Keratinocyte (primary cell): Measurements from ENCODE around the gene EPHA2. TPM values are rescaled to one million over a fixed set of nuclear protein-coding genes. Genes with fewer than 3 reads are reported as not detected.

Experiments used
- DNase-seq: peaks from one replicate; pipeline ENCODE4 v3.0.0-alpha.2; 2011; ENCODE audit warnings: low read depth, missing footprints, low spot score
- FAIRE-seq: peaks from 2 replicates; lab custom pipeline; 2011; peaks lifted over from hg19 to GRCh38; lab: Jason Lieb, UNC
- H2AFZ ChIP-seq: 2 replicates; pipeline ENCODE4 v1.6.0; 2012; ENCODE audit warnings: low read length, control low read depth, inconsistent platforms; ENCODE audit not compliant: control insufficient read depth
- H3K27ac ChIP-seq: 2 replicates; pipeline ENCODE4 v1.5.1; 2011; ENCODE audit warnings: low read length; ENCODE audit not compliant: control insufficient read depth, insufficient read depth
- H3K27me3 ChIP-seq: 3 replicates; pipeline ENCODE4 v1.6.0; 2011; ENCODE audit warnings: low read length; ENCODE audit not compliant: control insufficient read depth, insufficient read depth; ENCODE audit errors: extremely low read depth
- H3K36me3 ChIP-seq, 2 experiments: 2 replicates in 1 of 2; 3 replicates in 1 of 2; pipeline ENCODE4 v1.5.1; 2011; ENCODE audit warnings: low read length in 2 of 2, mild to moderate bottlenecking in 1 of 2; ENCODE audit not compliant: control insufficient read depth in 2 of 2, insufficient read depth in 2 of 2; ENCODE audit errors: extremely low read depth in 1 of 2
- H3K4me1 ChIP-seq: 3 replicates; pipeline ENCODE4 v1.5.1; 2011; ENCODE audit warnings: low read length; ENCODE audit not compliant: control insufficient read depth, insufficient read depth; ENCODE audit errors: extremely low read depth
- H3K4me2 ChIP-seq: 3 replicates; pipeline ENCODE4 v1.6.0; 2011; ENCODE audit warnings: low read depth, low read length; ENCODE audit not compliant: control insufficient read depth, insufficient read depth; ENCODE audit errors: extremely low read depth
- H3K4me3 ChIP-seq, 3 experiments: fragments of 200-600 bp in 1 of 3; sonication (generic) in 1 of 3; 2 replicates in 2 of 3; 3 replicates in 1 of 3; pipeline ENCODE4 v1.5.1; 2011 to 2016; ENCODE audit warnings: low read length in 3 of 3, mild to moderate bottlenecking in 3 of 3, control low read depth in 2 of 3, inconsistent platforms in 1 of 3, low read depth in 1 of 3, mixed read lengths in 1 of 3, mixed run types in 1 of 3, moderate library complexity in 1 of 3; ENCODE audit not compliant: control insufficient read depth in 2 of 3, insufficient read depth in 2 of 3; ENCODE audit errors: extremely low read depth in 1 of 3
- H3K79me2 ChIP-seq: 2 replicates; pipeline ENCODE4 v1.6.0; 2012; ENCODE audit warnings: low read length; ENCODE audit not compliant: control insufficient read depth, insufficient read depth
- H3K9ac ChIP-seq: 3 replicates; pipeline ENCODE4 v1.6.0; 2011; ENCODE audit warnings: low read length; ENCODE audit not compliant: control insufficient read depth, insufficient read depth; ENCODE audit errors: extremely low read depth
- H3K9me1 ChIP-seq: 3 replicates; pipeline ENCODE4 v1.6.0; 2011; ENCODE audit warnings: low read length; ENCODE audit not compliant: control insufficient read depth, insufficient read depth; ENCODE audit errors: extremely low read depth
- H3K9me3 ChIP-seq: 2 replicates; pipeline ENCODE4 v1.5.1; 2012; ENCODE audit warnings: low read depth, low read length; ENCODE audit not compliant: control insufficient read depth
- H4K20me1 ChIP-seq: 3 replicates; pipeline ENCODE4 v1.6.0; 2011; ENCODE audit warnings: low read length; ENCODE audit not compliant: control insufficient read depth, insufficient read depth; ENCODE audit errors: extremely low read depth
- EZH2 ChIP-seq: IDR thresholded peaks from one replicate; pipeline ENCODE4 v1.6.1; 2012; ENCODE audit warnings: inconsistent platforms, mild to moderate bottlenecking, low read length, moderate library complexity
- dilution Hi-C: fragments of 300-500 bp; cut with MboI; formaldehyde crosslinking; loops from one replicate; pipeline ENCODE4 v1.7.0; 2020; ENCODE audit warnings: low sequenced_read_pairs; ENCODE audit not compliant: extremely low pct_ligation_motif_present
- polyA plus RNA-seq, 5 experiments: library from polyadenylated mRNA; depleted of rRNA in 3 of 5; stranded (reverse) in 3 of 5; stranded (forward) in 1 of 5; unstranded in 1 of 5; fragments of >200 nt; gene quantifications; 1 replicate in 1 of 5; 2 replicates in 3 of 5; 3 replicates in 1 of 5; pipeline versions ENCODE4 v1.2.1 to v1.2.3, GENCODE V29; 2011 to 2012; ENCODE audit warnings: missing spikeins in 2 of 5, low read depth in 1 of 5, low replicate concordance in 1 of 5
- TF ChIP-seq, protein P1 (sequence below), 3 experiments: IDR thresholded peaks in 1 of 3; conservative IDR thresholded peaks in 1 of 3; optimal IDR thresholded peaks in 1 of 3; 2 replicates in 2 of 3; 3 replicates in 1 of 3; pipeline versions ENCODE3 to v1.5.1; 2011; ENCODE audit warnings: low read length in 3 of 3, mild to moderate bottlenecking in 3 of 3, moderate library complexity in 2 of 3, control low read depth in 1 of 3, inconsistent platforms in 1 of 3; ENCODE audit not compliant: insufficient read depth in 2 of 3; ENCODE audit errors: extremely low read depth in 1 of 3

EPHA2 gene
- polyA plus RNA-seq, 1 donor (not counting 4 experiments of a cell fraction or from before 2014, with no cell fraction given): 55.6 TPM

- dilution Hi-C loops: no loop called here
- TF ChIP-seq EZH2: no peak
- TF ChIP-seq, protein P1, sequence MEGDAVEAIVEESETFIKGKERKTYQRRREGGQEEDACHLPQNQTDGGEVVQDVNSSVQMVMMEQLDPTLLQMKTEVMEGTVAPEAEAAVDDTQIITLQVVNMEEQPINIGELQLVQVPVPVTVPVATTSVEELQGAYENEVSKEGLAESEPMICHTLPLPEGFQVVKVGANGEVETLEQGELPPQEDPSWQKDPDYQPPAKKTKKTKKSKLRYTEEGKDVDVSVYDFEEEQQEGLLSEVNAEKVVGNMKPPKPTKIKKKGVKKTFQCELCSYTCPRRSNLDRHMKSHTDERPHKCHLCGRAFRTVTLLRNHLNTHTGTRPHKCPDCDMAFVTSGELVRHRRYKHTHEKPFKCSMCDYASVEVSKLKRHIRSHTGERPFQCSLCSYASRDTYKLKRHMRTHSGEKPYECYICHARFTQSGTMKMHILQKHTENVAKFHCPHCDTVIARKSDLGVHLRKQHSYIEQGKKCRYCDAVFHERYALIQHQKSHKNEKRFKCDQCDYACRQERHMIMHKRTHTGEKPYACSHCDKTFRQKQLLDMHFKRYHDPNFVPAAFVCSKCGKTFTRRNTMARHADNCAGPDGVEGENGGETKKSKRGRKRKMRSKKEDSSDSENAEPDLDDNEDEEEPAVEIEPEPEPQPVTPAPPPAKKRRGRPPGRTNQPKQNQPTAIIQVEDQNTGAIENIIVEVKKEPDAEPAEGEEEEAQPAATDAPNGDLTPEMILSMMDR (optimal IDR thresholded peaks at IDR 0.05 in 1 of 3, IDR thresholded peaks at IDR 0.05 in 1 of 3, conservative IDR thresholded peaks at IDR 0.05 in 1 of 3; ENCODE audit: extremely low read depth in 1 of 3, insufficient read depth in 2 of 3, low read length in 3 of 3): no peak
- no peaks in the 10 kb centered on the region for H3K27me3 ChIP-seq
- no peak overlapping the region for H3K4me2 ChIP-seq
- H3K9me1 ChIP-seq: no peaks in the 10 kb centered on the region
- DNase-seq: no peak
- no peak for FAIRE-seq
- no peaks in the 10 kb centered on the region for H3K9me3 ChIP-seq
- H4K20me1 ChIP-seq: no peaks in the 10 kb centered on the region
- no peak overlapping the region for H2AFZ ChIP-seq
- no peaks in the 10 kb centered on the region for H3K79me2 ChIP-seq
- no peak overlapping the region for H3K9ac ChIP-seq
- H3K36me3 ChIP-seq: no peaks in the 10 kb centered on the region
- no peak overlapping the region for H3K4me3 ChIP-seq
- H3K4me1 ChIP-seq: no peaks in the 10 kb centered on the region
- no peak overlapping the region for H3K27ac ChIP-seq
Measured at GRCh38 chr1:16101623-16102022, 54.2 kb downstream of the EPHA2 start.

DNA sequence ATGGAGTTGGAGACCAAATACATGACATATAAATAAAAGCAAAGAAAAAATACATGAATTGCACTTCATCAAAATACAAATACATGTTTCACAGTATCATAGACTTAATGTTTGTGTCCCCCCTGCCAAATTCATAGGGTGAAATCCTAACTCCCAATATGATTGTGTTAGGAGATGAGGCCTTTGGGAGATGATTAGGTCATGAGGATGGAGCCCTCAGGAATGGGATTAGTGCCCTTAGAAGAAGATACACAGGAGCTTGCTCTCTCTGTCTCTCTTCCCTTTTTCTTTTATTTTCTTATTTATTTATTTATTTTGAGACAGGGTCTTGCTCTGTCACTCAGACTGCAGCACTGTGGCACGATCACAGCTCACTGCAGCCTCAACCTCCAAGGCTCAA lies 56.5 kb downstream of the EPHA2 start:
- Histone ChIP-seq H3K9me1 (no peaks in the 10 kb centered on the region), H3K27ac (no peak overlapping the region), H4K20me1 (no peaks in the 10 kb centered on the region), H3K36me3 (no peaks in the 10 kb centered on the region), H2AFZ (no peak overlapping the region), H3K9ac (no peak overlapping the region), H3K9me3 (no peaks in the 10 kb centered on the region), H3K4me3 (no peak overlapping the region), H3K4me2 (no peak overlapping the region), H3K4me1 (no peaks in the 10 kb centered on the region), H3K27me3 (peaks cover 5% of the 10 kb centered on the region), H3K79me2 (no peaks in the 10 kb centered on the region)
- dilution Hi-C loops: no loop called here
- TF ChIP-seq, protein P1 (optimal IDR thresholded peaks at IDR 0.05 in 1 of 3, IDR thresholded peaks at IDR 0.05 in 1 of 3, conservative IDR thresholded peaks at IDR 0.05 in 1 of 3; ENCODE audit: extremely low read depth in 1 of 3, insufficient read depth in 2 of 3, low read length in 3 of 3): no peak
- no peak for TF ChIP-seq EZH2
- DNase-seq (no peak), FAIRE-seq (no peak)
